ENCODE results near the gene PDILT.

PDILT gene

DNA sequence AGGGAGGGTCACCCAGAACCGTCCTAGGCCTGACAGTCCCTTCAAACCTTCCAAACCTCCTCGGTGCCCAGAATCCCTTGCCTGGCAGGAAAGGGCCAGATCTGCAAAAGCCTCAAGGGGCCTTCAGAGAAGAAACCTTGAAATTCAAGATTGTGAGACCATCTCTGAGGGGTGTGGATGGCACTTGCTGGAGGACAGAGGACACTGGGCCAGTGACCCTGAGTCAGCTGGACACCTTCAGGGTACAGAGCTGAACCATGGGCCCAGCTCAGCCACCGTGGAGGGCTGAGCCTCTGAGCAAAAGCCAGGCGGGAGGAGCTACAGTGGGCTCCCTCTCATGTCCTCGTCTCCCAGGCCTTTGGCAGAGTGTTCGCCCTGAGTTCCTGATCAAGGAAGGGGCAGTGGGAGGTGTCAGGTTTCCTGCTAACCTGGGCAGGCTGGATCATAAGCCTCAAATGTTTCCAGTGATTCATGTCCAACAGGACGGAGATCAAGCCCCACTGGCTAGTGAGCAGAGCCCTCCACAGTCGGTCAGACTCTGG lies 3.0 kb downstream of the PDILT start:
- no peak for DNase-seq

DNA sequence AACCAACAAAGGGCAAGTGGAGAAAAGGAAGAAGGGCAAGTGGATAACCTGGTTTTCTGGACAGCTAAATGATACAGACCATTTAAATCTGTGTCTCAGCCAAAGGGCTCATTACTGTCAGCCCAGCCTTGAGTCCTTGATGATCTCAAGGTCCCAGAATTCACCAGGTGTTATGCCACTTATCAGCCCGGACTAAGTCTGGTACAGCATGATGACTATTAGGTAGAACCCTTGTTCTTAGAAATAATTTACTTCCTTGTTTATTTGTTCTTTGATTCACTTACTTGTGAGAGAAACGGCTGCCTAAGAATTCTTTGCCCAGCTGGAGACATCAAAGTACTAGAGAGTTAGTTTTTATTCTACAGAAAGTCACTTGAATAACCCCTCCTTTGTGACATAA lies 3.5 kb downstream of the PDILT start:
- DNase-seq = no peak

DNA sequence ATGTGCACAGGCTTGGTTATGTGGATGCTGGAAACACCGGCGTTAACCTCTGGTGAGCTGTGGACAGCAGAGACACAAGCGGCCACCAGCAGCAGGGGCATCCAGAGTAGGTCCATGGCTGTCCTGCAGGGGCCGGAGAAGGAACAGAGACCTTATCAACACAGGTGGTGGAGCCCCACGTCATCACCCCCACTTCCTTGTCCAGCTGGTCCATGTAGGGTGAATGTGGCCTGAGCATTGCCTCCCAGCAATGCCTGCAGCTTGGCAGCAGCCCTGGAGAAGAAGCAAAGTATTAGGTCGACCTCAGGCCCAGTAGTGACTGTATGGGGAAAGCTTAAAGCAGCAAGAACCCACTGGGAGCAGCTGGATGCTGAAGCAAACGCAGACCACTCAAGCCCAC lies 5.4 kb downstream of the PDILT start:
- DNase-seq = no peak

DNA sequence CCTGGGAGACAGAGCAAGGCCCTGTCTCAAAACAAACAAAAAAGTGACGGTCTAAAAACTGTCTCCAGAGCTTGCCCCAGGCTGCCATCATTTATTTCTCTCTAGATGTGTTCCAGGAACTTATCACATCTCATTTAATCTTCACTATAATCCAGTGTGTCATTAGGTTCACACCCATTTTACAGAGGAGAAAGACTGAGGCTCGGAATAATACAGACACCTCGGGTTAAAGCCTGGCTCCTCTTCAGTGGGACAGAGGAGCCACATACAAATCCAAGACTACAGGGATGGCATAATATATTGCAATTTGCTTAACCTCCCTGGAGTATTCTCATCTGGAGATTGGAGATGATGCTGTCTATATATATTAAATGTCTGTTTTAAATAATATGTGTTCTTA lies 5.9 kb downstream of the PDILT start:
- no peak for DNase-seq

- no peak for DNase-seq
These were observed 7.0 kb downstream of the PDILT start for GRCh38 chr16:20397468-20398074.

- no peak for DNase-seq
These were observed 7.6 kb downstream of the PDILT start for GRCh38 chr16:20396846-20397467.

DNA sequence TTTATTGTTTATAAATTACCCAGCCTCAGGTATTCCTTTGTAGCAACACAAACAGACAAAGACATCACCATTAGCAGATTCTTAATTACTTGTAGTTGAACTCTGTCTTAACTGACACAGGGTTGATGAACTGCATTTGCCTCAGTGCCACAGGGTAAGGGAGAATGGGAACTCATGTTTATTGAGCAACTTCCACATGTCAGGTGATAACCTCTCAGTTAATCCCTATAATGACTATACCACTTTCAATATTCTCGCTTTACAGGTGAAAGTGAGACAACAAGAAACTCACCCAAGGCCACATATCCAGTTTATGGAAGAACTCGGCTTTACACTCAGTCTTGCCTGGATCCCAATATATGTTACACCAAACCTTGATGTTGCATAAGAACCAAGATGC lies 8.6 kb downstream of the PDILT start:
- DNase-seq = no peak

DNA sequence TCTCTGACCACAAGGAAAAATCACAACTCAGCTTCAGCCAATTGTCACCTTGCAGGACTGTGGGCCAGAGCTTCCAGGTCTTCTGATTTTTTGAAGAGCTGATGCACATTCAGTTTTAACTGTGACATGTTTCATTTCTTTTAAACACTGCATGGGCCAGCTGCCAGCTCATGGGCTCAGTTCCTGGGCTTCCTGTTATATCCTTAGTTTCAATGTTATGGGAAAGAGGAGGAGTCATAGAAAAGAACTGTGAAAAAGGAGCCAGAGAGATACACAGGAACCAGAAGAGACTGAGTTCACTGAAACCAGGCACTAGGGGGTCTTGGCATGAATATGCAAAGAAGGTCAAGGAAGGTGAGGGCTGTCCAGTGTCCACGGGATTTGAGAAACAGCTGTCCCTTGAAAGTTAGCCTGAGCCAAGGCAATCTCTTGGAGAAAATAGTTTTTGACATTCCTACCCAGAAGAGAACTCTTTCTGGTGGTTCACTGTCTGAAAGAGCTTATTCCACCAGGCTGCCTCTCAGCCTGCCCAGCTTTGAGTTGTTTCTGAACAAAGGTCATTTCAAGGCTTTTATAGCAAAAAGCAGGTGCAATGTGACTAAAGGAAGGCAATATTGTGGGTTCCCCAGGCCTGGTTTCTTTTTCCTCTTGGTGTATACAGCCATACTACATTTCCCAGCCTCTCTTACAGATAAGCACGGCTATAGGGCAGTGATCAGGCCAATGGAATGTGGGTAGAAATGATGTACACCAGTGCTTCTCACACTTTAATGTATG lies 10.5 kb downstream of the PDILT start:
- DNase-seq = no peak

DNA sequence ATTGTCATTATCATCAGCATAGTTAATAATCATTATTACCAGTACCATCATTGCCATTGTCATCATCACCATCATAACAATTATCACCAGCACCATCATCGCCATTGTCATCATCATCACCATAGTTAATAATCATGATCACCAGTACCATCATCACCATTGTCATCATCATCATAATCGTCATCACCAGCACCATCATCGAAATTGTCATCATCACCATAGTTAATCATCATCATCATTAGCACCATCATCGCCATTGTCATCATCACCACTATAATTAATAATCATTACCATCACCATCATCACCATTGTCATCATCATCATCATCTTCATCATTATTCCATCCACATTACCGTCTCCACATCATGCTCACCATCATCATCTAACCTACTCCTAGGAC lies 13.5 kb downstream of the PDILT start:
- no peak for DNase-seq

DNA sequence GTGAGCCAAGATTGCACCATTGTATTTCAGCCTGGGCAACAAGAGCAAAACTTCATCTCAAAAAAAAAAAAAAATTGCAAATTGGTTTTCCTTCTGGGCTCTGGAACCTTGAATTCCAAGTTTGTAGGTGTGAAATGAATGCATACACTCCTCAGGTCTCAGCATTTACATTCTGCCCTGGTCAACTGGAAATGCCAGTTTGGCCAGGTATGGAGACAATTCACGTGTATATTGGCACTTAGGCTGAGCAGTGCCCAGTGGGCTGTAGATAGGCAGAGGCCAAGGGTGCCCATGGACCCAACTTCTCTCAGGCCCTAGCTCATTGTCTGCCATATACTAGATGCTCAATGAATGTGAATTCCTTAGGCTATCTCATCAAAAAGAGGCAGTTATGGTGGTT lies 15.7 kb downstream of the PDILT start:
- DNase-seq = no peak

DNA sequence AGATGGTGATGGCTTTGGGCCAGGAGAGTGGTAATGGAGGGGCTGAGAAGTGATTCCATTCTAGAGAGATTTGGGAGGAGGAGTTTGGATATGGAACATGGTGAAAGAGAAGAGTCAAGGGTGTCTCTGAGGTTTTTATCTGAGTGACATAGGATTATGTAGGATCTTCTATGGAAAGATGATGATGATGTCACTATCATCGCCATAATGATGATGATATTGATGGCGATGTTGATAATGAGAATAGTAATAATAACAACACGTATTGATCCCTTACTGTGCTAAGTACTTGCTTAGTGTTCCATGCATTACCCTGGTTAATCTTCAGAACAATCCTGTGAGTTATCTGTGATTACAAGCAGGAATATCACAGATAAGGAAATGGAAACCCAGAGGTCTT lies 16.6 kb downstream of the PDILT start:
- DNase-seq = no peak

- peak; percentile 32 for DNase-seq
These were observed 18.4 kb downstream of the PDILT start for GRCh38 chr16:20385844-20386832.

DNA sequence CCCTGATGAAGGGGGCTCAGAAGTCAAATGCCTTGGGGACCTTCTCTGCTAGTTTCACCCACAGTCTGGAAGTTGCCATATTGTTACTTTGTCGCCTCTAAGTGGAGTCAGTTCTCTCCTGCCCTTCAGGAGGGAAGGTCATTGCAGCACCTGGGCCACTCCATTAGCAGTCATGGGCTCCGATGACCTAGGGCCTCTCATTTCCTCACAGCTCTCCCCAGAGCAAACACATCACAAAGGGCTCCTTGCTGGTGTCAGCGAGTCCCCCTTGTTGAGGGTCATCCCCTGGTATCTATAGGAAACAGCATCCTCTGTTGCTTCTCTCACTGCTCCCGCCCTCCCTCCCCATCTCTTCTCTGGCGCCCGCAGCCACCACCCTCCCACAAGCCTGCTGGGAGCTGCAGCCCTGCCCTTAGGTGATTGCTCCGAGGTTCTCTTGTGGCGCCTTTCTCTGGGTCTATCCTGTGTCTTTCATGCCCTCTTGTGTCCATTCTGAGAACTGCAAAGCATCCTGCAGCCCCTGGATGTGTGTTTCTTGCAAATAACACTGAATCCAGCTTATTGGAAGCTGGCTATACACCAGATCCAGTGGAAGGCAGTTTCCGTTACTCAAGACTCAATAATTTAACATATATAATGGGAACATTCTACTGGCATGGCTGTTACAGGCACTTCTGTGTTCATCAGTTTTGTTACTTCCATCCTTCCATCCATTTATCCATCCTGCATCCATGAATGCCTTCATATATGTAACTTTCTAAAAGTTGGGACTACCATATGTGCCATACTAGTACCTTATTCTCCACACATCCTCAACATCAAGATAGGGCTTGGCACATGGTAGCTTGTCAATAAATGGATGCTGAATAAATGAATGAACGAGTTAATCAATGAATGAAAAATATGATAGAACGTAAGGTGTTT lies 21.2 kb downstream of the PDILT start:
- no peak for DNase-seq

DNA sequence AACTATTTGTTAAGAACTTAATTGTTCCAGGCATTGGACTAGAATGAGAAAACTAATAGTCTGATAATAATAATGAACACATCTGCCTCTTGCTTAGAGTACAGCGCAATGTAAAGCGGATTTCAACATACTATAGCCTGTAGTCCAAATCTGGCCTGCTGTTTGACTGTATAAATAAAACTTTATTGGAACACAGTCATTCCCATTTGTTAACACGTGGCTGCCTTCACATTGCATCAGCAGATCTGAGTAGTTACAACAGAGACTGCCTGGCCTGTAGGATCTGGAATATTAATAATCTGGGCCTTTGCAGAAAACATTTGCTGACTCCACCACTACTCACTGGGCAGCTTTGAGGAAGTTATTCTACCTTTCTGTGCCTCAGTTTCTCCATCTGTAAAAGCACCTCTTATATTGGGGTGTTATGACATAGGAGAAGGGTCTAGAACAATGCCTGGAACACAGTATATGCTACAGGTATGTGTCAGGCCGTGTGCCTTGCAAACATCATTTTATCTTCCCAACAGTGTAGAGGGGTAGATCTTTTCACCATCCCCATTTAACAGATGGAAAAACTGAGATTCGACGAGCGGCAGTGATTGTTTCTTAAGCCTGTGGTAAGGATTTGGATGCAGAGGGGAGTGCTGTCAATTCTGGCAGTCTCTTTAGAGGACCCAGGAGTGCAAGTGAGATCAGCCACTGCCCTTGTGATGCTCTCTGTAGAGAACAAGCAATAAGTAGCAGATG lies 22.2 kb downstream of the PDILT start:
- no peak for DNase-seq

DNA sequence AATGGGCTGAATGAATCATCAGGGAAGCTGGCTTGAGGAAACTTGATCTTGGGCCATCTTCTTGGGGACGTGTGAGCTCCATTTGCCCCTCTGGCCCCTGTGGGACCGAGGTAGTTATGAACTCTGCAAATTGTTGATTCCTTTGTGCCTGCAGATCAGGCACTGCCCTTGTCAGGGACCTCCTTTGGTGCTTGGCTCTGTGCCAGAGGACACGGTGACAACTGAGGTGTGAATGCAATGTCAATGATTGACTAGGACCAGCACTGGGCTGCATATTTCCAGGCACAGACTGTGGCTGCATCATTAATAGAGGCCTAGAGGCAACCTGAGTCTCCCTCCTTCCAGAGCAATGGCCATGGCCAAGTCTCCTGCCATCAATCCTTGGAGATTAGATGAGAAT lies 23.8 kb downstream of the PDILT start:
- no peak for DNase-seq

DNA sequence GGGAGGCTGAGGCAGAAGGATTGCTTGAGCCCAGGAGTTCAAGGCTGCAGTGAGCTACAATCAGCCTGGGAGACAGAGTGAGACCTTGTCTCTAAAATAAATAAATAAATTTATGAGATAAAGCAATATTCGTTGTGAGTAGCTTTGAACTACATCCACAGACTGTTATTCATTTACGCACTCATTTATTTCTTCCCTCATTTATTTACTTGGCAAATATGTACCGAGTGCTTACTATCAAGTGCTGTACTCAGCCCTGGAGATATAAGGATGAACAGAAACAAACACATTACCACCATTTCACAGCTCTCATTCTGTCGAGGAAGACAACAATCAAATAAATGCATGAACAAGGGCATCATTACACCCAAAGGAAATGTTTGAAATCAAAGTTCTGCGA lies 27.4 kb downstream of the PDILT start:
- DNase-seq = no peak

DNA sequence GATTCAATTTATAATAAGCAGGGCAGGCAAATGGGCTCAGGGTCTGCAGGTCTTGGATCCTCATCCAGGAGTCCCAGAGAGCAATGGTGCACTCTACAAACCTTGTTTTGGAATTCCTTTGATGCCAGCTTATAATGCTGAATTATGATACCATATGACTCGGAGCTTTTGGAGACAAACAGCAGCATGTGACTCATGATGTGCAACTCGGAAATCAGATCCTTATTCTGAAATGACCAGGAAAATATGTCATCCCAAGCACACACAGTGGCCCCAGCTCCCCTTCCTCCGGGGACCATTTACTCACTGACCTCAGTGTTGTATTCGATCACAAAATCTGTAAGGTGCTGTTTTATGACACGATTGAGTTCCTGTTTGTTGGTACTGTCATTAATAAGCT lies 31.8 kb downstream of the PDILT start:
- no peak for DNase-seq

DNA sequence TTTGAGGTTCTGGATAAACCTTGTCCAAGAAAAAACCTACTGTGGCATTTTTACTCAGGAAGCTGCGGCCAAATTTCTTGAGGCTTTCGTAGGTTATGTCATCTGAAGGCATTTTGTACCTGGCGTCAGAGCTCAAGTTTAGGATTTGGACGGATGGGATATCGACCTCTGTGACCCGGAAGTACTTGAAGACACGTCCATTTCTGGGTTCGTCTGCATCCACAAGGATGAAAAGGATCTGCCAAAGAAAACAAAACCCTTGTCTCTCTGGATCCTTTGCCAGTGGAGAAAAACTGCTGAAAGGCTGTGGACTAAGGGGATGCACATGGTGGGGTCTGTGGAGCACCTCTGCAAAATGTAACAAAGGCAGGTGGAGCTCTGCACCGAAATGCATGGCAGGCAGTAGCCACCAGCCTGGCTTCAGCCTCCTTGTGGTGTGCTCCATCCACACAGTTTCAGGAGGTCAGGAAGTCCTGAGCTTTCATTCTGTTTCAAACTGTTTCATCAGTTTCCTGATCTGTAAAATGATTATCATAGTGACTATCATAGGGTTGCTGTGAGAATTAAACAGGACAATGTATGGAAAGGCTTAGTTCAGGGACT lies 35.0 kb downstream of the PDILT start:
- no peak for DNase-seq

- DNase-seq = no peak
These were observed 40.5 kb downstream of the PDILT start for GRCh38 chr16:20364051-20364450.

DNA sequence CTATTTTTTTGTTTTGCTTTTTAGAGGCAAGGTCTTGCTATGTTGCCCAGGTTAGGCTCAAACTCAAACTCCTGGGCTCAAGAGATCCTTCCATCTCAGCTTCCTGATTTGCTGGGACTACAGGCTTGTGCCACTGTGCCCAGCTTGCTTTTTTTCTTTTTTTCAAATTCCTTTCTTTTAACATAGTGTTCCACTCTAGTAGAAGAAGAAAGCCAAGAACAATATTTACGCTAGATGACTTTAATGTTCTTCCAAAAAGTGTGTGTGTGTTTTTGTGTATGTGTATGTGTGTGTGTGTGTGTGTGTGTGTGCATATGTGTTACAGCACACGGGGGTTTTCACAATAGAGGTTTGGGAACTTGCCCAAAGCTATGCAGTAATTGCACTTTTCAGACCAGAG lies 41.3 kb downstream of the PDILT start:
- no peak for DNase-seq

DNA sequence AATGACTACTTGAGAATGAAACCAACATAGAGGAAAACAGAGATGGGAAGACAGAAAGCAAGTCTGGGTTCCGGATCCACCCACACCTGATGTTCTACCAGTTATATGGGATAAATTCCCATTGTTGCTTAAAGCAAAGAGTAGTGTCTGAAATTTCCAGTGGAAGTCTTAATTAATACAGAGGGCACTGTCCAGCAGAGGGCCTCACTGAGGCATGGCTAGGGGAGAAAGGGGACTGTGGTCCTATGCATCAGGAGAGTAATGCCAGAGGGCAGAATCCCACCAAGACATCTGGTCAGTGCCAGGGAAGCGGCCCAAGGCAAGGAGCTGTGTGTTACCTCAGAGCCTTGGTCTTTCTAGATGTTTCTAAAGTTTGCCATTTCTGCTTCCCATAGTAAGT lies 44.5 kb downstream of the PDILT start:
- no peak for DNase-seq

Measured in CD4-positive, alpha-beta T cell treated with Interleukin-15 for 1 hour (primary cell).